SIG-M5 treated with dmso at 0.1 percent for 504 hours (cell line): ENCODE data around the gene ADGRB3.
A peak's percentile ranks its signal among the peaks of the same experiment; 100 is the strongest.
"Not testable (repeated sequence)": the region's sequence is repeated elsewhere in the genome, so short reads cannot be mapped to it uniquely, and the experiment has no call there.

Experiments
- DNase-seq: peaks from one replicate; lab custom pipeline; 2025; ENCODE audit not compliant: unreplicated experiment; lab: John Stamatoyannopoulos, UW

The ADGRB3 gene

GRCh38 chr6:69105288-69105687 is 470.2 kb downstream of the ADGRB3 start:
- no peak for DNase-seq

GRCh38 chr6:69106511-69106910 is 471.4 kb downstream of the ADGRB3 start:
- DNase-seq = no peak

- no peak for DNase-seq
Measured at GRCh38 chr6:69111301-69111700, 476.2 kb downstream of the ADGRB3 start.

GRCh38 chr6:69116658-69117057 is 481.6 kb downstream of the ADGRB3 start:
- no peak for DNase-seq

DNA sequence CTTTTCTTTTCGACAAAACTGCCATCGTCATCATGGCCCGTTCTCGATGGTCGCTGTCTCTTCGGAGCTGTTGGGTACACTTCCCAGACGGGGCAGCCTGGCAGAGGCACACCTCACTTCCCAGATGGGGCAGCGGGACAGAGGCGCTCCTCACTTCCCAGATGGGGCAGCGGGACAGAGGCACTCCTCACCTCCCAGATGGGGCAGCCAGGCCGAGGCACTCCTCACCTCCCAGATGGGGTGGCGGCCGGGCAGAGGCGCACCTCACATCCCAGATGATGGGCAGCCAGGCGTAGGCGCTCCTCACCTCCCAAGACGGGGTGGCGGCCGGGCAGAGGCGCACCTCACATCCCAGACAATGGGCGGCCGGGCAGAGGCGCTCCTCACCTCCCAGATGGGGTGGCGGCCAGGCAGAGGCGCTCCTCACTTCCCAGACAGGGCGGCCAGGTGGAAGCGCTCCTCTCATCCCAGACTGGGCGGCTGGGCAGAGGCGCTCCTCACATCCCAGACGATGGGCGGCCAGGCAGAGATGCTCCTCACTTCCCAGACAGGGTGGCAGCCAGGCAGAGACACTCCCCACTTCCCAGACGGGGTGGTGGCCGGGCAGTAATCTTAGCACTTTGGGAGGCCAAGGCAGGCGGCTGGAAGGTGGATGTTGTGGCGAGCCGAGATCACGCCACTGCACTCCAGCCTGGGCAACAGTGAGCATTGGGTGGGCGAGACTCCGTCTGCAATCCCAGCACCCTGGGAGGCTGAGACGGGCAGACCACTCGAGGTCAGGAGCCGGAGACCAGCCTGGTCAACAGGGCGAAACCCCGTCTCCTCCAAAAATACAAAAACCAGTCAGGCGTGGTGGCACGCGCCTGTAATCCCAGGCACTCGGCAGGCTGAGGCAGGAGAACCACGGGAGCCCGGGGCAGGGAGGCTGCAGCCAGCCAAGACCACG is 486.7 kb downstream of the ADGRB3 start:
- not testable (repeated sequence) for DNase-seq

GRCh38 chr6:69122407-69122773 is 487.3 kb downstream of the ADGRB3 start:
- no peak for DNase-seq

- DNase-seq = no peak
Measured at GRCh38 chr6:69128411-69128810, 493.3 kb downstream of the ADGRB3 start.

- no peak for DNase-seq
Measured at GRCh38 chr6:69129046-69129445, 494.0 kb downstream of the ADGRB3 start.

DNA sequence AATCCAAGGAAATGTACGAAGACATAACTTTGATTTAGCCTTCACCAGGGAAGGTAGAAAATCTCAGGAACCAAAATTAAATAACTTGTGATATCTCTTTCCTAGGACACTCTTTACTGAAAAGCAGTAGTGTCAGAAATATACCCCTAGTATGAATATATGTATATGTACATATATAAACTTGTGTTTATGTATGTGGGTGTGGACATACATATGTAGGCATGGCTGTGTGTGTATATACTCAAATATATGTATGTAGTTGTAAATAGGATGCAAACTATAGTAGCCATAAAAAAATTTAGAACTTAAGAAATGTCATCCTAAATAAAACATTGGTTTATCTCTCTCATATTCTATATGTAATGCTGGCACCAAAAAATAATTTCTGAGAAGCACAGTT is 500.8 kb downstream of the ADGRB3 start:
- DNase-seq = no peak

DNA sequence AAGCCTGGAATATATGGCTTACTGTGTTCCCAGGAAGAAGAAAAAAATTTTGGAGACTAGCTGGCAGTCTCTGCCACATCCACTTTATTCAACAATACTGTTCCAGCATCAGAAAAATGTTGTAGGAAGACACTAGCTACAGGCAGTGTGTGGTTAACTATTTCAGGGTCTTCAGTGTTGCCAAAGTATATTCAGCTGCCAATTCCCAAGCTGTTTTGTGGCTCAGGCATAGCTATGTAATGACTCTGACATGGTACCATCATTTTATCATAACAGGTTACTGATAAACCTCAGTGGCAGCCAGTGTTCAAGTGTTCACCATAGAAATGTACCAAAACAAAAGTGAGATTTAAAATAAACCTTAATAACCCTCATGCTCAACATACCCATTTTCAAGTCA is 503.1 kb downstream of the ADGRB3 start:
- no peak for DNase-seq

GRCh38 chr6:69138893-69139494 is 503.9 kb downstream of the ADGRB3 start:
- DNase-seq = no peak

GRCh38 chr6:69145062-69145461 is 510.0 kb downstream of the ADGRB3 start:
- no peak for DNase-seq

GRCh38 chr6:69146385-69146784 is 511.3 kb downstream of the ADGRB3 start:
- DNase-seq = no peak

- no peak for DNase-seq
Measured at GRCh38 chr6:69155467-69155866, 520.4 kb downstream of the ADGRB3 start.

- DNase-seq = no peak
Measured at GRCh38 chr6:69162811-69163210, 527.7 kb downstream of the ADGRB3 start.

DNA sequence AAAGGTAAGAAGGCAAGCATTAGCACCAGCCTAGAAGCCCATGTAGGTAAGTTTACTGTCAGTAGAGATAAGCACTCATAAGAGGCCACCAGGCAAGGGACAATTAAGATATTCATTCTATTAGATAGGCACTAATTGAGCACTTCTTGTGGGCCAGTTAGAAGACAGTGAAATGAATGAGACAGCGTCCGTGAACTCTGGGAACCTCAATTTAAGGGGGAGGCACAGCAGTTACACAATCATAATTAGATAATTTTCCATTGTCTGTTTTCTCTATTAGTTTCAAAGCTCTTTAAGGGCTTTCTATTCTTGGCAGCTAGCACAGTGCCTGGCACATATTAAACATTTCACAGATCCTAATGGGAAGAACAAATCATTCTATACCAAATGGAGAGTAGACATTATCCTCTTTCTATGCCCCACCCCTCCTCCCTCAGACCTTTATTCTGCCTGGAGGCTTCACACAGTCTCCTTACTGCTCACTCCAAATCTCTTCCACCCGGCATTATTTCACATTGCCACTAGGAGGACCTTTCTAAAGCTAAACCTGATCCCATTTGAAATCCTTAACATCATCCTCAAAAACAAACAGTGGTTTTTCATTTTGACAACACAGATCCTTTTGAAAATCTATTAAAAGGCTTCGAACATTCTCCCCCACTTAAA is 529.6 kb downstream of the ADGRB3 start:
- no peak for DNase-seq

DNA sequence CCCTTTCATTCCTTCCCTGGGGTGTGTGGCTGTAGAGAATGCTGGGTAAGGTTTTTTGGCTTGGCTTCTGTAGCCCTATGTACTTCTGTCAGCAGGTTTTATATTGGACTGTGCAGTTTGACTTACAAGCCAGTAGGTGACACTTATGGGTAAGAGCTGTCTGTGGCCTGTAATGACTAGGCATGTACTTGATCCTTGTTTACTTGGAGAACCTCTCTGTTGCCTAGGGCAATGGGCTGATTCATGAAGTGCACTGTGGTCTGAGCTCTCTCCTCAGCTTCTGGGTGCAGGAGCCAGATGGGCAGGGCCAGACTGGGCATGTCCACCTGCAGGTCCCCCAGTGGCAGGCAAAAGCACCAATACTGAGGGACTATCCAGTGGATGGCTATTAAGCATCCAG is 544.6 kb downstream of the ADGRB3 start:
- peak; percentile 32 for DNase-seq

DNA sequence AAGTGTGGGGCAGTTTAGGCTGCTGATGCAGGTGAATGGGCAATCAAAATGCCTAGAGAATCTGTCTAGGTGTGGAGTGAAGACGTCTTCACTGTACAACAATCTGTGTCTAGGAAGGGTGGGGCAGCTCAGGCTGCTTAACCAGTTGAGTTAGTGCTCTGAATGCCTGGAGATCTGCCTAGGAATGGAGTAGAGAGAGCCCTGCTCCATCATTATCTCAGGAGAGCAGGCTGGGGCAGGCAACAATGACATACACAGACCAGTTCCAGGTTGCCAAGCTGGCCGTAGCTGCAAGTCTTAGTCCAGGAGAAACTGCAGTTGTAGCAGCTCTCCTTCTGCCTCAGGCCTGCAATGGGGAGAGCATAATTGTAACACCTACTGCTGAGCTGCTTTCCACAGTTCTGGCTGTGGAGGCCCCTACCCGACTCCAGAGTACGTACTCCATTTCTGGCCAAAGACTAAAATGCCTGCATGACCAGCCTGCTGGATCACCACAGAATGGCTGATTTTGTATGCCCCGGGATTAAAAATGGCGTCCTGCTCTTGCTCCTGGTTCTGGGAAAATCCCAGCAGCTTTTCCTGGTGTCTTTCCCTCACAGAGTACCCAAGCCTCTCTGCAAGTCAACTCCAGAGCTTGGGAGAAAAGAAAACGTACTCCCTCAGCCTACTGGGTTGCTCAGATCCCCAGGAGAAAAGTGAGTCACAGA is 545.4 kb downstream of the ADGRB3 start:
- no peak for DNase-seq

- no peak for DNase-seq
Measured at GRCh38 chr6:69181964-69182363, 546.9 kb downstream of the ADGRB3 start.

GRCh38 chr6:69185276-69185675 is 550.2 kb downstream of the ADGRB3 start:
- no peak for DNase-seq

- DNase-seq = no peak
Measured at GRCh38 chr6:69202768-69203167, 567.7 kb downstream of the ADGRB3 start.
